Measurements from ENCODE around the gene EFHD1.

EFHD1 gene

GRCh38 chr2:232697059-232697806 lies 63.8 kb downstream of the EFHD1 start, which contains the start of gene GIGYF2:
GIGYF2 (plus strand) TSS chr2:232697331; CDS start chr2:232735198, 37,867 bp downstream.
- peak within 1 kb of the TSS; percentile 88 for H3K27ac ChIP-seq
- peak; percentile 99 for DNase-seq (ENCODE audit: low spot score)
- POLR2A ChIA-PET (ENCODE audit: low non-redundant PET) = no interaction called here
- TF ChIP-seq CTCF (conservative IDR thresholded peaks at IDR 0.05; ENCODE audit: low read depth) = no peak
- CTCF ChIA-PET = interaction anchor here (0.6 kb wide), 1 partner anchor 22 kb away, joined by 5 read pairs; no protein-coding TSS in a partner anchor

DNA sequence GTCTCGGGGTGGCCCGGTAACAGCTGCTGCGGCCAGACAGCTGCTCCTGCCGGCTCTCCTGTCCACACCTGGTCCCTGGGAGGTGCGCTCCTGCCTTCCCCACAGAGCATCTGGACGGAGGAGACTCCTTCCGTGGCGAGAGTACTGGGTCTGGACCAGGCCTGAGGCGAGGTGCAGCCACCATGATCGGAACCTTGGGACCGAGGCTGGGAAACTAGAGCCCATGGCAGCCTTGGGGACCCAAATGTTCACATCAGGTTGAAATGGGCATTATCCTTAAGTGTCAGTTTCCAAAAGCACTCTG lies 64.4 kb downstream of the EFHD1 start:
- CTCF ChIA-PET = interaction anchor here (0.6 kb wide), 1 partner anchor 22 kb away, joined by 5 read pairs; no protein-coding TSS in a partner anchor
- DNase-seq (ENCODE audit: low spot score) = peak; percentile 34
- POLR2A ChIA-PET (ENCODE audit: low non-redundant PET) = no interaction called here
- no peak for TF ChIP-seq CTCF (conservative IDR thresholded peaks at IDR 0.05; ENCODE audit: low read depth)
- peak overlapping the region; percentile 88 for H3K27ac ChIP-seq

DNA sequence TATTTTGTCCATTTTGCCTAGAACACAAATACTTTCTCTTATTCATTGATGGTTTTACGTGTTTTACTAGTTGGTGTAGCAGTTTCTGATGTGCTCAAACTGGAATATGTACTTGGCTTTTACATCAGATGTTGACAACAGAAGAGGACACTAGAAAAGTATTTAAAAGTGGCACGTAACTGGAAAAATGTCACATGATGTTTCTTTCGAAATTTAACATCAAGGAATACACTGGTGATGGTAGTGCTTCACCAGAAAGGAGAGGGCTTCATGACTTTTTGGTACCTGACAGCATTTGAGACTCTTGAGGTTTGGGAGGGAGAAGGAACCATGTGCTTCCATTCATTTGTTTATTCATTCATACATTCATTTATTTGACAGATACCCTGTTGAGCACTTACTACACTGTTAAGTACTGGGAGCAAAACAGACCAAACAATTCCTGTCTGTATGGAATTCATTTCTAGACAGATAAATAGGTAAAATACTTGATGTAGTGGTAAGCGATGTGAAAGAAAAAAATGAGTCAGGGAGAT lies 65.2 kb downstream of the EFHD1 start:
- no peak overlapping the region for H3K27ac ChIP-seq
- TF ChIP-seq CTCF (conservative IDR thresholded peaks at IDR 0.05; ENCODE audit: low read depth) = no peak
- ChIA-PET POLR2A (ENCODE audit: low non-redundant PET) (no interaction called here), CTCF (interaction anchor here (0.6 kb wide), 2 partner anchors 31 to 552 kb away, joined by 4 to 5 read pairs; no protein-coding TSS in a partner anchor)
- no peak for DNase-seq (ENCODE audit: low spot score)

DNA sequence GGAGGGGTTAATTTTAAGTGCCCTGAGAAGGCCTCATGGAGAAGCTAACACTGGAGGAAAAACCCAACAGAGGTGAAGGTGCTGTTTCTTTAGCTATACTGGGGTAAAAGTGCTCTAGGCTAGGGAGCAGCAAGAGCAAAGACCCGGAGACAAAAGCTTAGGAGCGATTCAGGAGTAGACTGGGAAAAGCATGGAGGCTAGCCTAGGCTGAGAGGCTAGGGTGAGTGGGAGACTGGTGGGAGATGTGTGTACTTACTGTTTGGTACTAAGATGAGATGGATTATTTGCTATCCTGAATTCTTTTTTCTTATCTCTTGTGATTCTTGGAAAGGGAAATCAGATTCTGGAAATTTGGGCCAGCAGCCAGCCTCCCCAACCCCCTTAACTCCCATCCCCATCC lies 65.7 kb downstream of the EFHD1 start:
- no peak for DNase-seq (ENCODE audit: low spot score)
- ChIA-PET CTCF (interaction anchor here (0.6 kb wide), 3 partner anchors 31 to 552 kb away, joined by 3 to 5 read pairs (median 4); partner anchors contain the start of gene EFHD1), POLR2A (ENCODE audit: low non-redundant PET) (interaction anchor here (0.5 kb wide), 1 partner anchor 859 kb away, joined by 5 read pairs; no protein-coding TSS in a partner anchor)

GRCh38 chr2:232700154-232700553 lies 66.8 kb downstream of the EFHD1 start:
- no peak overlapping the region for H3K27ac ChIP-seq
- ChIA-PET POLR2A (ENCODE audit: low non-redundant PET) (no interaction called here), CTCF (interaction anchor here (0.6 kb wide), 1 partner anchor 58 kb away, joined by 3 read pairs; no protein-coding TSS in a partner anchor)
- no peak for DNase-seq (ENCODE audit: low spot score)
- TF ChIP-seq CTCF (conservative IDR thresholded peaks at IDR 0.05; ENCODE audit: low read depth) = no peak

More for the DNA sequence above, 65.7 kb downstream of the EFHD1 start:
- no peak overlapping the region for H3K27ac ChIP-seq
- TF ChIP-seq CTCF (conservative IDR thresholded peaks at IDR 0.05; ENCODE audit: low read depth) = no peak

GRCh38 chr2:232707076-232707475 lies 73.7 kb downstream of the EFHD1 start:
- ChIA-PET POLR2A (ENCODE audit: low non-redundant PET) (no interaction called here), CTCF (interaction anchor here (0.6 kb wide), 1 partner anchor 86 kb away, joined by 3 read pairs; no protein-coding TSS in a partner anchor)
- no peak overlapping the region for H3K27ac ChIP-seq
- no peak for DNase-seq (ENCODE audit: low spot score)
- no peak for TF ChIP-seq CTCF (conservative IDR thresholded peaks at IDR 0.05; ENCODE audit: low read depth)
